ENCODE data around the gene PCDHA12.
"Not testable (repeated sequence)": the region's sequence is repeated elsewhere in the genome, so short reads cannot be mapped to it uniquely, and the experiment has no call there.

Gene PCDHA12

GRCh38 chr5:140857987-140858240 is 17.2 kb upstream of the PCDHA12 start:
- DNase-seq (ENCODE audit: low read depth in 2 of 2), result no peak

GRCh38 chr5:140862441-140863295 is 12.4 kb upstream of the PCDHA12 start:
- DNase-seq (ENCODE audit: low read depth in 2 of 2), result no peak

- DNase-seq (ENCODE audit: low read depth in 2 of 2), result no peak
Measured at GRCh38 chr5:140868721-140869554, 6.2 kb upstream of the PCDHA12 start, which contains the start of gene PCDHA11. Gene PCDHA11 (plus strand): TSS chr5:140868957. CDS start chr5:140869104, 147 bp downstream.

GRCh38 chr5:140869555-140869886 is 5.6 kb upstream of the PCDHA12 start:
- no peak for DNase-seq (ENCODE audit: low read depth in 2 of 2)

GRCh38 chr5:140870221-140871201 is 4.6 kb upstream of the PCDHA12 start:
- no peak for DNase-seq (ENCODE audit: low read depth in 2 of 2)

- not testable (repeated sequence) for DNase-seq (ENCODE audit: low read depth in 2 of 2)
Measured at GRCh38 chr5:140876541-140877261, 1.6 kb downstream of the PCDHA12 start.

GRCh38 chr5:140877262-140877581 is 2.1 kb downstream of the PCDHA12 start:
- no peak for DNase-seq (ENCODE audit: low read depth in 2 of 2)

- no peak for DNase-seq (ENCODE audit: low read depth in 2 of 2)
Measured at GRCh38 chr5:140881889-140882590, 6.9 kb downstream of the PCDHA12 start, which contains the start of gene PCDHA13. Gene PCDHA13 (plus strand): TSS chr5:140882124. CDS start chr5:140882269, 145 bp downstream.

- DNase-seq (ENCODE audit: low read depth in 2 of 2), result no peak
Measured at GRCh38 chr5:140882591-140882899, 7.4 kb downstream of the PCDHA12 start.

- no peak for DNase-seq (ENCODE audit: low read depth in 2 of 2)
Measured at GRCh38 chr5:140883373-140883772, 8.3 kb downstream of the PCDHA12 start.

- no peak for DNase-seq (ENCODE audit: low read depth in 2 of 2)
Measured at GRCh38 chr5:140883927-140884697, 9.0 kb downstream of the PCDHA12 start.

GRCh38 chr5:140916325-140916724 is 41.2 kb downstream of the PCDHA12 start:
- DNase-seq (ENCODE audit: low read depth in 2 of 2), result no peak

- DNase-seq (ENCODE audit: low read depth in 2 of 2), result no peak
Measured at GRCh38 chr5:140923601-140924000, 48.5 kb downstream of the PCDHA12 start.

- no peak for DNase-seq (ENCODE audit: low read depth in 2 of 2)
Measured at GRCh38 chr5:140925806-140926442, 50.8 kb downstream of the PCDHA12 start, which contains the start of gene PCDHAC1. Gene PCDHAC1 (plus strand): TSS chr5:140926299. CDS start chr5:140926893, 594 bp downstream.

- peak in 1 of 2 donors; percentile 13 for DNase-seq (ENCODE audit: low read depth in 2 of 2)
Measured at GRCh38 chr5:140926443-140927227, 51.5 kb downstream of the PCDHA12 start.

- no peak for DNase-seq (ENCODE audit: low read depth in 2 of 2)
Measured at GRCh38 chr5:140927228-140927573, 52.1 kb downstream of the PCDHA12 start.
